HG03439 (cell line): ENCODE data around the gene PEX10.
"Not testable (repeated sequence)": the region's sequence is repeated elsewhere in the genome, so short reads cannot be mapped to it uniquely, and the experiment has no call there.

Experiments
- ATAC-seq: cut with Tn5 transposase; IDR thresholded peaks from one replicate; pipeline ENCODE4 v1.9.1; 2021; ENCODE audit warnings: mild to moderate bottlenecking, moderate library complexity; ENCODE audit not compliant: unreplicated experiment

The PEX10 gene

GRCh38 chr1:2412395-2412772 is at the start of gene PEX10:
TSS of gene PEX10 (minus strand) at chr1:2412564. CDS start at chr1:2412502, 62 bp downstream.
- ATAC-seq, result peak; percentile 77

- ATAC-seq, result no peak
Measured at GRCh38 chr1:2460996-2461751, 48.8 kb upstream of the PEX10 start.

- no peak for ATAC-seq
Measured at GRCh38 chr1:2460203-2460602, 47.8 kb upstream of the PEX10 start.

GRCh38 chr1:2459757-2460156 is 47.4 kb upstream of the PEX10 start:
- no peak for ATAC-seq

GRCh38 chr1:2459102-2459753 is 46.9 kb upstream of the PEX10 start:
- ATAC-seq, result not testable (repeated sequence)

GRCh38 chr1:2458687-2459086 is 46.3 kb upstream of the PEX10 start:
- ATAC-seq, result no peak

GRCh38 chr1:2457444-2457843 is 45.1 kb upstream of the PEX10 start:
- ATAC-seq, result no peak

- no peak for ATAC-seq
Measured at GRCh38 chr1:2455757-2456156, 43.4 kb upstream of the PEX10 start.

- no peak for ATAC-seq
Measured at GRCh38 chr1:2454227-2454626, 41.9 kb upstream of the PEX10 start.

- no peak for ATAC-seq
Measured at GRCh38 chr1:2452932-2453315, 40.6 kb upstream of the PEX10 start.

GRCh38 chr1:2452201-2452931 is 40.0 kb upstream of the PEX10 start:
- ATAC-seq, result no peak

- no peak for ATAC-seq
Measured at GRCh38 chr1:2451741-2452140, 39.4 kb upstream of the PEX10 start.

GRCh38 chr1:2449636-2450454 is 37.5 kb upstream of the PEX10 start:
- no peak for ATAC-seq

- ATAC-seq, result no peak
Measured at GRCh38 chr1:2448098-2448445, 35.7 kb upstream of the PEX10 start.

- ATAC-seq, result no peak
Measured at GRCh38 chr1:2447276-2448097, 35.1 kb upstream of the PEX10 start.

GRCh38 chr1:2446861-2447260 is 34.5 kb upstream of the PEX10 start:
- no peak for ATAC-seq

- ATAC-seq, result no peak
Measured at GRCh38 chr1:2446394-2446793, 34.0 kb upstream of the PEX10 start.

- ATAC-seq, result no peak
Measured at GRCh38 chr1:2445823-2446215, 33.5 kb upstream of the PEX10 start.

- ATAC-seq, result no peak
Measured at GRCh38 chr1:2445162-2445822, 32.9 kb upstream of the PEX10 start.

- no peak for ATAC-seq
Measured at GRCh38 chr1:2444138-2444591, 31.8 kb upstream of the PEX10 start.
